Measurements from ENCODE around the gene AK8.

AK8 gene

DNA sequence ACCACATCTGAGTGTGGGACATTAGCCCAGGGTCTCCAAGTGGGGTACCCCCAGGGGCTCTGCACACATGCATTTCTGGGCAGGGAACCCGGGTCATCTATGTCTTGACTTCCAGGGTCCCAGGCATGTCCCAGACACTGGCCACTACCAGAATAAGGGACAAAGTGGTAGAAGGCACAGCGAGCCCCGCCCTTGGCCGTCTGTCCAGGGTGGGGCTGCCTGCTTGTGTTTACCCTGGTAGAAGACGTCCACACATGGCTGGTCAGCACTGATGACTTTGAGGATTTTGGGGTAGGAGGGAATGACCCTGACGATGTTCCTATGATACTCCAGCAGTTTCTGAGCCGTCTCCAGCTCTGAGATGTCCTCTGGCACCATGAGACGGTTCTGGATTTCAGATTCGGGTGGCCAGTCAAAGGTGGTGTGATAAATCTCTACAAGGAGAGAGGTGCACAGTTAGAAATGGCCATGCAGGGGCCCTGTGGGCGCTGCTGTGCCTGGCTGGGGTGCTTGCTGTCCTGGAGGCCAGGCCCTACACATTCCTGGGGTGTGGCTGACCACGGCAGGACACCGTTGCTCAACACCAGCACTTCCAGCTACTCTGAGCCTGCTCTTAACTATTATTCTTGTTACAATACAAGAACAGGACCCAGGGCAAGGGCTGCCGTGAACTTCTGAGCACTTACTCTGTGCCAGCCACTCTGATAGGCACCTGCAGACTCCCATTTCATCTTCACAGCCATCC is 51.3 kb downstream of the AK8 start:
- no peak for DNase-seq (ENCODE audit: low read depth in 2 of 2, low spot score in 1 of 2)

DNA sequence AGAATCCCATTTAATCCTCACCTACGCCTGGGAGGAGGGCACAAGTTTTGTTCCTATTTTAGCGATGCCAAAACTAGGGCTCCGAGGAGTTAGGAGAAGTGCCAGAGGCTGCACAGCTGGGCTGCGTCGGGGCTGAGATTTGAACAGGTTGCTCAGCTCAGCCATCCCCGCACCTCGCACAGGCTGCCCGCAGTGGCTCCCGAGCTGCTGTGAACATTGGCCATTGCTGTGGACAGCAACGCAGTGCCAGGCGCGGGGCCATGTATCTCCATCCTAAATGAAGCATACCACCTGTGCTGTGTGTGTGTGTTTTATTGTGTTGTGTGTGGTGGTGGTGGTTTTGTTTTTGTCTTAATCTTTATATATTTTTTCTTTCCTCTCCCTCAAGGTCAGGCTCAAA is 52.0 kb downstream of the AK8 start:
- DNase-seq (ENCODE audit: low read depth in 2 of 2, low spot score in 1 of 2) = no peak

DNA sequence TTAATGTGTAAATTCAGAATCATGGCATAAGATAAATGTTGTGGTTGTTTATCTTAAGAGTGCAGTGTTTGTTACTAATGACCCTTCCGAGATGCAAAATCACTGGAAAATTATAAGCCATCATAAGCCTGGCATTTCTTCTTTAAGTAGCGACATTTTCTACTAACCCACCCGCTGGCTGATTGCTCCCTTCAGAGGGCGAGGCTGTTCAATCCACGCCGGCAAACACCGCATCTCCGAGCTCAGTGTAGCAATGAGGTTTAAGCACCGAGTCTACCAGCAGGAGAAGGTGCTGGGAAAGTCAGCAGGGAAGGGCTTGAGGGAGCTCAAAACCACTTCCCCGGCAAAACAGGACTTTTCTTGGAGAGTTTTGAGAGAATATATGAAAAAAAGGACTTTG is 52.7 kb downstream of the AK8 start:
- DNase-seq (ENCODE audit: low read depth in 2 of 2, low spot score in 1 of 2) = no peak

DNA sequence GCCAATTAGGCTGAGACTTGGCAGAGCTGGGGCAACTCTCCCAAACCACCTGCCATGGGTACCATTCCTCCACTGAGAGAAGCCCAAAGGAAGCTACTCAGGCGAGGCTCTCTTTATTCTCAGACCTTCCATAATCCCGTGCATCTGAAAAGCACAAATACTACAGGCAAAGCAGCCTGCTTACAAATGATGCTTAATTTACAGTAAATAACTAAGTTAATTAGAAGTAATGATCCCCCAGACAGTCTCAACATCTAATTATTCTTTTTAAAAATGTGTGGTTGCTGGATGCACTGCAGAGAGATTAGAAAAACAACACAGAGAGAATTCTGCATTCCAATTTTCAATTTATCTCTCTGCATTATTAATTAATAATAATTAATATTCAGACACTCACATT is 53.1 kb downstream of the AK8 start:
- DNase-seq (ENCODE audit: low read depth in 2 of 2, low spot score in 1 of 2) = no peak

DNA sequence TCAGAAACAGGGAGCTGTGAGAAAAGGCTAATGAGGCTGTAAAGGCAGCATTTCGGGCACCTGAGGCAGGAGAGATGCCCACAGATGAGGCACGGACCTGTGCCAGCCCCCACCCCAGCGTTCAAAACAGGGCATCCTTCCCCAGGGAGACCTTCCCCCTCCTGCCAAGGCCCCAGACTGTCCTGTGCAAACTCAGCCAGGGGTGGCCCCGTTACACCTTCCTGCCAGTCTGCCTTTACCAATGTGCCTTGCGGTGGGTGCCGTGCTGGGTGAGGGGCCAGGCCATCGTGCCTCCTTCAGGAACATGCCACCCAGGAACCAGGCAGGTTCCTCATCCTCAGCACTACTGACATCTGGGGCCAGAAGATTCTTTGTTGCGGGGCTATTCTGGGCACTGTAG is 53.9 kb downstream of the AK8 start:
- no peak for DNase-seq (ENCODE audit: low read depth in 2 of 2, low spot score in 1 of 2)

DNA sequence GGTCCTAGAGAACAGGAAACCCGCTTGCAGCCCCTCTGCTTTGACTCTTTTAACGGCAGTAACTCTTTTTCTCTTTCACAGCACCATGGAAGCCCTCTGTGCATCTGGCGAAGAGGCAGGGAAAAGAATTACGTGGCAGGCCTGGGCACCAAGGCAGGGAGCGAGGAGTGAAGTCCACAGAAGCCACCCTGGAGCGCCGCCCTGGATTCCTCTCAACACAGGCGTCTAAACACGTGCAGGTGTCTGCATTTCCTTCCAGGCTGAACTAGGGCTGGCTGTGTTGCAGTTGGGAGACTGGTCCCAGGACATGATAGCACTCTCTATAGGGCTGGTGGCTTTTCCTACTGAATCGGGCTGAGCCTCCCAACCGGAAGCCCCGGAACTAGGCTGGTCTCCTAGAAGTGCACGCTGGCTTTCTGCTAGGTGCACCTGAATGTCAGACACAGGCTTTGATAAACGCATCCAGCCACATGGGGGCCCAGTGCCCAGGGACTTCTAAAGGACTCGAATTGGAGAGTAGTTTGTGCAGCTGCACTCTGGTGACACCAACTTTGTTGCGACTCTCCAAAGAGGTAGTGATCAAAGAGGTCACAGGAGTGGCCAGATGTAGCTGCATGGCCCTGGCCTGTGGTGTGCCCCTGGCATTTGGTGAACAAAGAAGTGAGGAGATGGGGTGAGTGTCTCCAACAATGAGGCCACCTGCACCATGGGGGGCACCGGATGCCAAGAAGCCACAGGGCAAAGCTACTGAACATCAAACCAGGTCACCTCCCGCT is 54.5 kb downstream of the AK8 start:
- DNase-seq (ENCODE audit: low read depth in 2 of 2, low spot score in 1 of 2) = no peak

DNA sequence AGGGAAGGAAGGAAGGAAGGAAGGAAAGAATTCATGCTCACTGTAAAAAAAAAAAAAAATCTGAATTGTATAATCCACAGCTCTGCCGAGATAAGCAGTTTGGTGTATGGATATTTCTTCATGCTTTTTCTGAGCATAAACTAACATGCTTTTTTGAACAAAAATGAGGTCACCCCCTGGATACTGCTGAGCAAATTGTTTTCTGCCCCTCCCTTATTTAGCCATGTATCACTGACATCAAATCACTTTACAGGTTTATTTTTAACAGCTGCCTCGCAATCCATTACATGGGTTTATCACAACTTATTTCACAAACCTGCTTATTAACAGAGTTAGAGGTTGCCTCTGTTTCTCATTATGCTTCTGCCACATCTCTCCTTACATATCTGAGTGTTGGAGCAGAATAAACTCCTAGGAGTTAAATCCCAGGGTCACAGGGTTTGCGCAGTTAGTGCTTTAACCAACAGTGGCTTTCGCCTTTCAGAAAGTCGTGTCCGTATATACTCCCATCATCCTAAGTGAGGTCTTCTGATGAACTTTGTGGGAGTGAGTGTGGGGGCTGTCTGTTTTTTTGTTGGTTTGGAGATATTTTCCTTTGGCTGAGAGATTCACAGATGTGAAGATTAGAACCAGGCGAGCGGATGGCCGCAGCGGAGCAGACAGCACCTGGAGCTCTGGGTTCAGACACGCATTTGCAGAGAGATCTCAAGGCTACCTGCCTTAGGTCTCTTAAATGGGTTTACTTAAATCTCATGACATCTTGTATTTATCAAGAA is 57.7 kb downstream of the AK8 start:
- no peak for DNase-seq (ENCODE audit: low read depth in 2 of 2, low spot score in 1 of 2)

DNA sequence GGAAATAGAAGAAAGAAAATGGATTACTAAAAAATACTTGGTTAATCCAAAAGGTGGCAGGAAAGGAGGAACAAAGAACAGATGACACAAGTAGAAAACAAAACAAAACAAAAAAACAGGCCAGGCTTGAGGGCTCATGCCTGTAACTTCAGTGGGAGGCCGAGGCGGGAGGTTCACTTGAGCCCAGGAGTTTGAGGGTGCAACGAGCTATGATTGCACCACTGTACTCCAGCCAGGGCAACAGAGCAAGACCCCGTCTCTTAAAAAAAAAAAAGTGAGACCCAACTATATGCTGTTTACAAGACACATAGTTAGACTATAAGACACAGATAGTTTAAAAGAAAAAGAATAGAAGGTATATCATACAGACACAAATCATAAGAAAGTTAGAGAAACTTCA is 59.5 kb downstream of the AK8 start:
- DNase-seq (ENCODE audit: low read depth in 2 of 2, low spot score in 1 of 2) = no peak

DNA sequence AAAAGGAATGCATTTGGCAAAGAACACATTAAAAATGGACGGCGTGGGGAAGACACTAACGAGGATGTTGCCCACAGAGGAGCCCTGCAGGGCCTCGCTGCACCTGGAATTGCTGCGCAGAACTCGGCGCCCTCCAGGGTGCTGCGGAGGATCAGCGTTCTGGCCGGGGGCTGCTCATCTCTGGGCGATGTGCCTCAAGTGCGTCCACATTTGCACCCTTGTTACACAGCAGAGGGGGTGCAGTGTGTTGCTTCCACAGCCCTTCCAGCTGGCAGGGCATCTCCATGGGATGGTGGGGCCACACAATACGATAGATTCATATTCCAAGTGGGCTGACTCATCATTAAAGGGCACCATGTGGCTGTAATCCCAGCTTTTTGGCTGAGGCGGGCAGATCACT is 63.1 kb downstream of the AK8 start:
- DNase-seq (ENCODE audit: low read depth in 2 of 2, low spot score in 1 of 2) = no peak

DNA sequence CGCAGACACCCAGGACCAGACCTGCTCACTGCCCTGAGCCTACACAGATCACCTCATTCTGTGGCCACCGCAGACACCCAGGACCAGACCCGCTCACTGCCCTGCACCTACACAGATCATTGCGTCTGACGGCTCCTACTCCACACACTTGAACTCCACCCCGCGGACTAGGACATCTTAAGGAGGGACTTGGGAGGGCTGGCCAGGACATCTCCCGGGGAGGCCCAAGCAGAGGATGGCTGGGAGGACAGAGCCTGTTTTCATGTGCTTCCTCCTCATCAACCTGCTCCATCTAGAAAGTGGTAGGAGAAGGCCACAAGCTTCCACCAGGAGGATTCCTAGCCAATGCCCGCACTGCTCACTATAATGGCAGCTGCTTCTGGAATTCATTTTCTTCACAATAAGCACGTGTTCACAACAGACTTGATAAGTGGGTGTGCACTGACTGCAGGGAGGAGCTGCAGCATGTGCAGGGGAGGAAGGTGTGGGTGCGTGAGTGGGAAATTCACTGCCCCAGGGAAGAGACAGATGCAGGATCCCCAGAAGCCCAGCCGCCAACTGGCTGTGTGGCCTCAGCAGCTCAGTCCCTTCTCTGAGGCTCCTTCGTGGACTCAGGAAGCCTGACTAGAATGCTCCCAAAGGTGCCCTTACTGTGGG is 64.8 kb downstream of the AK8 start:
- DNase-seq (ENCODE audit: low read depth in 2 of 2, low spot score in 1 of 2) = no peak

DNA sequence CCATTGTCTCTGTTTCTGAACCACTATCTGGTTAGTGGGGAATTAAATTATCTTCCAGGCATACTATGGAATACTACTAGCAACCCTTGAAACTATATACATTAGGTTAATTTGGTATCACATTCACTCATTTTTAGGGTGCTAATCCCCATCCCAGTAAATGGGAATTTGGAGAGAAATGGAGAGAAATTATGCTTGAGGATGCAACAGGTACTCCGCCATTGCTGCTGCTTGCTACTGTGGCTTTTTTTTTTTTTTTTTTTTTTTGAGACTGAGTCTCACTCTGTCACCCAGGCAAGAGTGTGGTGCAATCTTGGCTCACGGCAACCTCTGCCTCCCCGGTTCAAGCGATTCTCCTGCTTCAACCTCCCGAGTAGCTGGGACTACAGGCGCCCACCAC is 66.1 kb downstream of the AK8 start:
- DNase-seq (ENCODE audit: low read depth in 2 of 2, low spot score in 1 of 2) = no peak

DNA sequence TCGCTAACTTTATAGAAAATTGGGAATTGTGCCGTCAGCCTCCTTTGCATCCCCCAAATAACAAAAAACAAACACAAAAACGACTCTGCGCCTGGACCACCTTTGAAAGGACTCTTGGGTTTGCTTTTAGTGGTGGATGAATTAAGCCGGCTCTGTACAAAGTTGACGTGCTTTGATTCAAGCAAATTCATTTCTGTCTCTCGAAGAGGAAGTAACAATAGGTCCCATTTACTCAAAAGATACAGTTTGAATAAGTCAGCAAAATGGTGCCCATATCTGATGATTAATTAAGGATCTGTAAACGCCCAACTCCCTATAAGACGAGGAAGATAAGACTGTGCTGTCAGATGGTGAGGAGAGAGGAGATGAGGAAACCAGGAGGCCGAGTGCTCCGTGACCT is 67.8 kb downstream of the AK8 start:
- no peak for DNase-seq (ENCODE audit: low read depth in 2 of 2, low spot score in 1 of 2)

DNA sequence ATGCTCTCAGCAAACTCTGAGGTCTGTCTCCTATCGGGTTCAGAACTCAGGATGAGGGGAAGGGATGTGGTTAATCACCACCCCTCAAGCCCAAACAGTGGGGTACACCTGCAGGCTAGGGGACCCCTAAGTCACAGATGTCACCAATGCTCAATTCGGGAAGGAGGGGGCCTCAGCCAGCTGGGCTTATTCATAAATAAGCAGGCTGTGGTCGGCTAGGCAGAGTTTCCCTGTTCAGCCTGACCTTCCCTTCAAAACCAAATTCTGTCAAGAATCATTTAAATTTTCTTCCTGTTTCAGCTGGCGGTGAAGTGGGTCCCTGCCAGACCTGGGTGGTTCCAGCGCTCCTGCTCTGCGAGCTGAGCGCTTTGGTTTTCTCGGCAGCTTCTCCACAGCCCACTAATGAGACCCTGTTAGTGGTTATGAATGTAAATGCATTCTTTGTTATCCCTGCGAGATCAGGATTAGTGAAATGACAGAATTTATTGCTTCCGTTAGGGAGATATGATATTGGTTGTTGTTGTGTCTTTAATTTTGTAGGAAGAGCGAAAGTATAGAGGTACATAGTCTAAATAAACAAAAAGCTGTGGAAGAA is 68.3 kb downstream of the AK8 start:
- DNase-seq (ENCODE audit: low read depth in 2 of 2, low spot score in 1 of 2) = no peak

DNA sequence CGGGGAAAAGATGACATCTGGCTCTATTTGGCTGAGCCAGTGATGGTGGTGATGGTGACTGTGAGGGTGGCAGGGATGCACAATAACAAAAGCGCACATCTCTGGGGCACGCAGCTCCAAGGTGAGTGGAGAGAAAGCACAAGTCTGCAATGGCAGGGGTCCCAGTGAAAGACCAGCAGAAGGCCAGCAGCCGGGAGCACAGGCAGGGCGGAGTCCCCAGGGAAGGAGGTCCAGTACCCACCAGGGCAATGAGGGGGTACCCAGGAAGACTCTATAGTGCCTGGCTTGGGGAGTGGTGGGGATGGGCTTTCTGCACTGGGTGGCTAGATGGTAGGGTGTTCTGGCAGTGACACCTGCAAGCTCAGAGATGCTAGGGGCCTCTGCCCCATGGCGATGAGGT is 69.4 kb downstream of the AK8 start:
- DNase-seq (ENCODE audit: low read depth in 2 of 2, low spot score in 1 of 2) = no peak

DNA sequence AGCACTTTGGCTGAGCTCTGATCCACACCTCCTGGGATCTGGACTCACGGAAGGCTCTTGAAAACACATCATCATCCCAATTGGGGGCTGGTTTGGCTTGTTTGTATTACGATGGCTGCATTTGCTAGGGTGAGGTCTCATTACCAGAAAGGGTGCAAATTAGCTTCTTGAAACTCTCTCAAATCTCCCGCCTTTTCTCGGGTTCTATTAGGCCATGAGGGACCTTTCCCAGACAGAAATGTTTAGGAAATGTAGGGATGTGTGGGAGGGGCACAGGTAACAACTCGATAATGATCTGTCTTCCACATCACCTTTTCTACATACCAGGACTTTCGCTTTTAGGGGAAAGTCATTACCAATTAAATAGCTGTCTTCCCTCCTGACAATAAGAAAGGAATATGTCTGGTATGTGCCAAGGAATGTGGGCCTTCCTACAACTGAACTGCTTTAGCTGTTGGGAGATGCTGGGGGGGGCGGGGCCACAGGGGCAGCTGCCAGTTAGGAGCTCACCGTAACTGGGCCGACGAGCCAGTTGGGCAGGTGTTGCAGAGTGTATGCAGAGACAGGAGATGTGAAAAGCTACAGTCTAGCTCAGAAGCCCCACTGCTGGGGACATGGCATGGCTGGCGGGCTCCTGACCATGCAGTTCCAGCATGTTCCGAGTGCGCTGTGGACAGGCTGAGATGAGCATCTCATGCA is 71.2 kb downstream of the AK8 start:
- DNase-seq (ENCODE audit: low read depth in 2 of 2, low spot score in 1 of 2) = no peak

DNA sequence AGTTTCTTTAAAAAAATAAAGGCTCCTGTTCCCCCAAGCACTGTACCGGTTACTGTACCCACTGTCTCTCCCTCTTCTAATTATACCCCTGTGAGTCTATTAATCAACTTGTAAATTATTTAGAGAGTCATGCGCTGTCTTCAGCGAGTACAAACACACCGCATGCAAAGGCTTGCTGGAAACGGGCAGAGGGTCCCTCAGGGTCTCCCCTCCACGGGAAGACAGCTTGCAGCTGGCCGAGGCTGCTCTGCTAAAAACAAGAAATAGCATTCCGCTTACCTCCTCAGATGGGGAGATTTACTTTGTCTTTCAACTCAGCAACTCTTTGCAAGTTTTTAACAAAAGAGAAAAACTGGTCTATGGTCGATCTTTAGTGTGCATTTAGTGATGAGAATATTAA is 71.8 kb downstream of the AK8 start:
- no peak for DNase-seq (ENCODE audit: low read depth in 2 of 2, low spot score in 1 of 2)

DNA sequence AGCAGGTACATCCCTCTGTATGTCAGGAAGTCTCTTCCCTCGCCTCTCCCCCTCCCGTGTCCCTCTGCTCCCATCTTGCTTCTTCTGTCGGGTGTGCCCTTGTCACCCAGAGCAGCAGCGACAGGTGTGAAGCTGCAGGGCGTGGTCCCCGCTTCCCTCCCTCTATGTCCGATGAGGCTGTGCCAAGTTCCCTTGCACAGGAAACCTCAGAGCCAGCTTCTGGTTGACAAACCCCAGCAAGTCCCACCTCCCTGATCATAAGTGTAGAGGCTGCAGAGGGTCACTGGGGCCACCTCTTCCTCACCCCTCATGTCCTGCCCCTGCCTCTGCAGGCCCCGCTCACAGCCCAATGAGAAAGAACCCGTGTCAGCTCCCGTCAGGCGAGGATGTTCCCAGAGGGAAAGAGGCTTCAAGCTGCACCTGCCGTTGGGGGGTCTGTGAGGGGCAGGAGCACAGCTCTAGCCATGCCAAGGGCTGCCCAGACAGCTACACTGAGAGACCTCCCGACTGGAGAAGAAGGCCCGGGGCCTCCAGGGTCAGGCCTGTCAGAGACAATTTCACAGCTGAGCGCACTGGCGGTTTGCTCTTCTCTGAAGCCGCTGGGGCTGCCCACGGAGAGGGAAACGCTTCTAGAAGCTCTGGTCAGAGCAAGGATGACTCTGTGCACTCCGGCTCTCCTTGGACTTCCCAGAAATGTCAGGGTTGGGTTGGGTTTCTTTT is 73.3 kb downstream of the AK8 start:
- DNase-seq (ENCODE audit: low read depth in 2 of 2, low spot score in 1 of 2) = no peak

DNA sequence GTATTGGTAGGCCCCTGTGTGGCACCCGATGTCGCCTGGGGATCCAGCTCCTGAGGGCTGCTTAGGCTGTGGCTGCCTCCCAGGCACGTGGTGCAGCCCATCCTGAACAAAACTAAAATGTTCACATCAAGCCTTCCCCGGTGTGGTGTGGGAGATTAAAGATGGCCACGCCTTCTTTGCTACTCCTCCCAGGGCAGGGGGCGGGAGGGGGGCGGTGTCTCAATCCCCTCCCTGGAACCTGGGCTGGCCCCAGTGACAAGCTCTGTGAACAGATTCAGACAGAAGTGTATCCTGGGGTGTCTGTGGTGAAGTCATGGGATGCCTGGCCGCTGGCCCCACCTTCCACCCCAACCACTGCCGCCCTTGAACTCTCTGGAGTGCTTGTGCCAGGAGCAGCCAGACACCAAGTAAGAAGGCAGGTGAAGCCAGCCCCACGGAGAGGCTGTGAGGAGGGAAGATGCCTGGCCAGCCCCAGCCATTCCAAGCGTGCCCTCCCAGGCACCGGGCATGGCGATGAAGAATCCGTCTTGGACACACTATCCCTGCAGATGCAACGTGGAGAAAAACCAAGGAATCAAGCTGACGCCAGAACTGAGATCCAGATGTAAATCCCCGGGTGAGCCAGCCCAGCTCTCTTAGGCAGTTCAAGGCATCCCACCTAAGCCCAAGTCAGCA is 75.8 kb downstream of the AK8 start:
- no peak for DNase-seq (ENCODE audit: low read depth in 2 of 2, low spot score in 1 of 2)

DNA sequence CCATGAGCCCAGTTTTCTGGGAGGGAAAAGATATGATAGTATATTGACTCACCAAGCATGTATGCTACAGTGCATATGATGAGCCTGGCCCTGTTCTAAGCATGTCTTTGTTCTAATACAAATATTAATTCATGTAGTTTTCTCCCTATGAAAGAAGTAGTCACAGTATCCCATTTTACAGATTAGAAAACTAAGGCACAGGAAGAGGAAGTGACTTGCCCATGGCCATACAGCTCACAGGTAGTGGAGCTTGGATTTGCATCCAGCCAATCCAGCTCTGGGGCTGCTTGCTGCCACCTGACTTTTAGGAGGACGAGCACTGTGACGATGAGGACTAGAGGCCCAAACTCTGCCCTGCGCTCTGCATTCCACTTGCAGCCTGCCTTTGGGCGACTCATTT is 76.4 kb downstream of the AK8 start:
- DNase-seq (ENCODE audit: low read depth in 2 of 2, low spot score in 1 of 2) = no peak
